ENCODE results near the gene TMOD1.
"Not testable (repeated sequence)": the region's sequence is repeated elsewhere in the genome, so short reads cannot be mapped to it uniquely, and the experiment has no call there.

Gene TMOD1

DNA sequence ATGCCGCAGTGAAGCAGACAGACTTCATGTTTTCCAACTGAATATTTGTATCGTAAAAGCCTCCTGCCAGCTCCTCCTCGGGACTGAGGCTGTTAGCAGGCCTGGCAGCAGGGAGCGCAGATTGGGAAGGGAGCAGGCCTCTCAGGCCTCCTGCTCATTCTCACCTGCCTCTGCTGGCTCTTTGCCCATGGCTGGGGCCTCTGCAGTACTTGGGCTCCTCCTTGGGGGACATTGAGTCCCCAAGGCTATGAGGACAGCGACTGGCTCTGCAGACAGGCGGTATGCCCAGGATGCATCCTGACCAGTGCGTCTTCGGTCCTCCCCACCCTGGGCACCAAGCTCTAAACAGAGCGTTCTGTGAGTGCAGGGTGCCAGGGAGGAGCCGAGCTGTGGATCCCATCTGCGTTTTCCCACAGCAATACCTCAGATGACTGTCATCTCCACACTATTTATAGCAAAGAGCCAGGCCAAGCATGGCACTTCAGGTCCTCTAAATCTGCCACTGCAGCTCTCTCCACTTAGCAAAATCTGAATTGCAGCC lies 93.0 kb downstream of the TMOD1 start:
- no peak for DNase-seq (ENCODE audit: low spot score)

GRCh38 chr9:97596906-97597305 lies 95.4 kb downstream of the TMOD1 start:
- no peak for DNase-seq (ENCODE audit: low spot score)

DNA sequence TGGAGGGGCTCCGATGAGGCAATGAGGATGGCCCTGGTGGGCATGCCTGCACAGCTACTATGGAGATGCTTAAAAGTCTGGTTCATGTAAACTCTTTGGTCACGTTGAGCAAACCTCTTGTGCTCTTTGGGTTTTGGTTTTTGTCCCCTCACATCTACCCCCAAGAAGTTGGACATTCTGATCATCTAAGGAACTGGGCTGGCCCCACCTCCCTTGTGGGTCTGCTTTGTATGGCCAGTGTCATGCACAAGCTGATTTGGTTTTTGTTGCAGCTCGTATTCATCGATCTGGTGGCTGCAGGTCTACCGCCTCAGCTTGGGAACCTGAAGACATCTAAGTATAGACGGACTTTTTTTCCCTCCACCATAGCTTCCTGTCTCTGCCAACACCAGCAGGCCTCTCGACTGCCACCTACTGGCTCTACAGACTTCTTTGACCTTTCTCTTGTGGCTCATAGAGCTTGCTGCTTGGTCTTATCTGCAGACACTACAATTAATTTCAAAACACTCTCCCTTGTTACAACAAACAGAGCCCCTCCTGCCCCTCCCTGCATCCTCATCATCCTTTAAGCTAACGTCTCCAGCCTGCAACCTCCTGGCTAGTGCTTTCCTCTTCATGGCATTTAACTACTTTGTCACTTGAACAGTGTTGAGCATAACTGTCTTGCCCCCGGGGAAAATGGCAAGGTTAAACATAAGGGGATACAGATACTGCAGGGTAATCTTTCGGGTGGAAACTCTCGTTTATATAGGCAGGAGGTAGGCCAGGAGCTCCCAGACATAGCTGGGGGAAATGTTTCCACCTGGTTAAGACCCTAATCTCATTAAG lies 97.2 kb downstream of the TMOD1 start:
- DNase-seq (ENCODE audit: low spot score) = peak; percentile 79

DNA sequence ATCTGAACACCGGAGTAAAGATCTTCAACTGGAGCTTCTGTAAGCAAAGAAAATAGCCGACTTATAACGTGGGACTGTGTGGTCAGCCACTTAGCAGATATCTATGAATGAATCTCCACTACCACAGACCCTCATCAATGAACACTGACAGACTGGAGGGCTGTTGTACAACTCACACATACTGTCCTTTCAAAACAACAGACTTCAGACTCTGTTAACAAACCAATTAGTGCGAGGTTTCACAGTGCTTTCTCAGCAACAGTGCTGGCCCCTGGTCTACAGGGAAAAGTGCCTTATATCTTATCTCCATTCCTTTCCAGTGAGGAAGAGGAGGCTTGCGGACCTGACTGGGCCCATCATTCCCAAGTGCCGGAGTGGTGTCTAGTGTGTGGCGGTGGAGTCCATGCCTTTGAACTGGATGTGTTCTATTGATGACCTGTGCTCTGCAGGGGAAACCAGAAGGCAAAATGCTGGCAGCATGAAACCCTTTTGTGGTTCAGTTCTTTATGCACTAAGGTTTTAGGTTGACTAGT lies 97.9 kb downstream of the TMOD1 start:
- DNase-seq (ENCODE audit: low spot score) = no peak

DNA sequence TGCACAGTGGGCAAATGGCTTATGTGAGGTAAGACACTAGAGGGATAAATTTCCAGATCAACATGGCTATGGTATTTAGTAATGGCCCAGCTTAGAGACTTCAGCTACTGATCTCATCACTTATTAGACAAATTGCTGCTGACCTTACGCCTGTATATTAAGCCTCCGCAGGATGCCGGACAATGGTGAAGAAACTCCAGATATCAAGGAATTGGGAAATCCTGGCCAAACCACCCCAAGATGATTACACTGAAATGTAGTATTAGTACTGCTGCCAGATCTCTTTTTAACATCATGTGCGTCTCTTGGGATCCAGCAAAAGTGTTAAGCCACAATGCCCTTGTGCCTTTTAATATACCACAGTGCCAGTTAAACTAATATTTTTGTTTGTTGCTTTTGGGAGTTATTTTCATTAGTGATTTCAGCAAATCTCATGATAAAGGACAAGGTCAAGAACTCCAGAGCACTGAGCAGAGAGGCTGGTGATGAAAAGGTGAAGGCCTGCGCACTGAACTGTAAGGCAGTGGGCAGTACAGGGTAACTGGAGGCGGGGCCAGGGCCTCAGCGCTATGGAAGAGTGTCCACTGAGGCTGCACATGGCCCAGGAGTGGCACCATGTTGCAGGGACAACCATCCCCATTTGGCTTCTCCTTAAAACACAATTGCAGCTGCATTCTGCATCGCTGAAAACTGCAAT lies 99.2 kb downstream of the TMOD1 start:
- DNase-seq (ENCODE audit: low spot score) = no peak

DNA sequence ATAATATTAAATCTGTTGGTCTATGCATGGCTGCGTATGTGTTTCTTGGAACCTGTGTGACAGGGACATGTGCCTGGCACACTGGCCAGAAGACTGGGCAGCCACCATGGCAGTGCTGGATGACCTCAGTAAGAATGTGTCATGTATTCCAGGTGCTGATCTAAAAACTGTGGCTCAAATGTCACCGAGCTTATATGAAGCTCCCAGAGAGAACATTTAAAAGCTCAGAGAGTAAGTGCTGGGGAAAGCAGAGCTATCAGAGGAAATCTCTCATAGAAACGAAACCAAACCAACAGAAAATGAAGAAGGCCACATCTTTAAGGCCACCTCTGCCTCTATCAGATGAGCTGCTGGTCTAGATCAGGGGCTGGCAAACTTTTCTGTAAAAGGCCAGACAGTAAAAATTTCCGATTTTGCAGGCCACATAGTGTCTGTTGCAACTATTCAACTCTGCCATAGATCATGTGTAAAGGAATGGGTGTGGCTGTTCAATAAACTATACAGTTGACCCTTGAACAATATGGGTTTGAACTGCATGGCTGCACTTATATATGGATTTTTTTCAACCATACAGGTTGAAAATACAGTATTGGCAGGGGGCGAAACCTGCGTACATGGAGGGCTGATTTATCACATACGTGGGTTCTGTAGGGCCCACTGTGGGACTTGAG lies 99.9 kb downstream of the TMOD1 start:
- DNase-seq (ENCODE audit: low spot score) = no peak

- DNase-seq (ENCODE audit: low spot score) = no peak
These were observed 101.0 kb downstream of the TMOD1 start for GRCh38 chr9:97602430-97602829.

GRCh38 chr9:97604901-97605645 lies 103.6 kb downstream of the TMOD1 start:
- no peak for DNase-seq (ENCODE audit: low spot score)

- DNase-seq (ENCODE audit: low spot score) = peak; percentile 58
These were observed 114.1 kb downstream of the TMOD1 start for GRCh38 chr9:97615439-97616072.

GRCh38 chr9:97617939-97618416 lies 116.5 kb downstream of the TMOD1 start:
- DNase-seq (ENCODE audit: low spot score) = peak; percentile 39

GRCh38 chr9:97620063-97620462 lies 118.6 kb downstream of the TMOD1 start:
- DNase-seq (ENCODE audit: low spot score) = not testable (repeated sequence)

GRCh38 chr9:97622483-97622882 lies 121.0 kb downstream of the TMOD1 start:
- not testable (repeated sequence) for DNase-seq (ENCODE audit: low spot score)

DNA sequence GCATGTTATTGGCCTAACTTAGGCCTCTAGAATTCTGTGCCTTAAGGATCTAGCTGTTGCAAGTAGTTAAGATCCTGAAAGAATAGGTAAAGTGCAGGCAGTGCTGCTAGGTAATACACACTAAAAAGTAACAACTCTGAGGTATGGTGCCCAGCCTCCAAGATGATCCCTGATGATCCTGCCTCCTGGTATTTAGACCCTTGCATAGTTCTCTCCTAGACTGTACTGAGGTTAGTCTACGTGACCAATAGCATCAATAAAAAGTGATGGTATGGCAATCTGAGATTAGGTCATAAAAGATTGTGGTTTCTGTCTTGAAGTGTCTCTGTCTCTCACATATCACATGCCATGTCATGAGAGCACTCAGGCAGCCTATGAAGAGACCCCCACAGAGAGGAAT lies 122.5 kb downstream of the TMOD1 start:
- no peak for DNase-seq (ENCODE audit: low spot score)

DNA sequence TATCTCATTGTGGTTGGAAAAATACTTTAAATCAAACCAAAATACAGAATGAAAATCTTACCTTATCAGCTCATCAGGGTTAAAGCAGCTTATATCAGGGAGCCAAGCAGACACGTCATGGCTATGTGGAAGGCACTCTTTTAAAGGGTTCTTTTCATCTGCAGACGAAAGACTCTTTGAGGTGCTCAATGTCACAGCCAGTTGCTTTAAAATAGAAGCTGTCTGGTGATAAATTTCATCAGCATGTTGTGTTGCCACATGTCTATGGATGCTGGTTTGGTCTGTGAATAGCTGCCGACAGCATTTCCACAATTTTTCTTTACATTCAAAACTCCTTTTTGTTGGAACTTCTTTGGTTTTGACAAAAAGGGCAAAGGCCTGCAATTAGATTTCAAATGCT lies 124.2 kb downstream of the TMOD1 start:
- DNase-seq (ENCODE audit: low spot score) = no peak

DNA sequence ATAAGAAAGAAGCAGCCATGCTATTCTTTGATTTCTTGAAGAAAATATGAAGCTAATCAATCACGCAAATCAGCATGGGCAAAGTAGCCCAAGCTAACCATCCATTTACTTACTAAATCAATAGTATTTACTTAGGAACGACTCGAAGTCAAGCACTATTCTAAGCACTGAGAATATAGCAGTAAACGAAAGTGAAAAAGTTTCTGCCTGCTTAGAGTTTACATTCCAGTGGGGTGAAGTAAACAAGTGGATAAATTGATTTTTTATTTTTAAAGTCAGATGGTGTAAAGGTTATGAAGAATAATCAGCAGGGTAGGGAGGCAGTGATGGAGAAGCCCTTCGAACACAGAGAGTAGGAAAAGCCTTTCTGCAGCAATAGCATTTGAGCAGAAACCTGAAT lies 126.2 kb downstream of the TMOD1 start:
- no peak for DNase-seq (ENCODE audit: low spot score)

DNA sequence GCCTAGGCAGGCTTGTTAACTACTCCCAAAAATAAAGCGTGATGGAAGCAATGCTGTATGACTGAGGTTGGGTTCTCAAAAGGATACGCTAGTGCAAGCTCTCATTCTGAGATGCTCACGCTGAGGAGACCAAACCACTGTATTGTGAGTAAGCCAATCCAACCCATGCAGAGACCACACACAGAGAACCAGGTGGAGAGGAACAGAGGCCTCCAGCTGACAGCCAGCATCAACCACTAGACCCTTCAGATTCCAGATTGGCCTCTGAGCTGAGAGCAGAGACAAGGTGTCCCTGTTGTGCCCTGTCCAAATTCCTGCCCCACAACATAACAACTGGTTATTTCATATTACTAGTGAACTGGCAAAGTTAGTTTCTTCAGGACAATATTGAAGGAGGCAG lies 127.2 kb downstream of the TMOD1 start:
- no peak for DNase-seq (ENCODE audit: low spot score)

GRCh38 chr9:97629156-97629555 lies 127.7 kb downstream of the TMOD1 start:
- no peak for DNase-seq (ENCODE audit: low spot score)

- DNase-seq (ENCODE audit: low spot score) = no peak
These were observed 129.1 kb downstream of the TMOD1 start for GRCh38 chr9:97630591-97630990.

DNA sequence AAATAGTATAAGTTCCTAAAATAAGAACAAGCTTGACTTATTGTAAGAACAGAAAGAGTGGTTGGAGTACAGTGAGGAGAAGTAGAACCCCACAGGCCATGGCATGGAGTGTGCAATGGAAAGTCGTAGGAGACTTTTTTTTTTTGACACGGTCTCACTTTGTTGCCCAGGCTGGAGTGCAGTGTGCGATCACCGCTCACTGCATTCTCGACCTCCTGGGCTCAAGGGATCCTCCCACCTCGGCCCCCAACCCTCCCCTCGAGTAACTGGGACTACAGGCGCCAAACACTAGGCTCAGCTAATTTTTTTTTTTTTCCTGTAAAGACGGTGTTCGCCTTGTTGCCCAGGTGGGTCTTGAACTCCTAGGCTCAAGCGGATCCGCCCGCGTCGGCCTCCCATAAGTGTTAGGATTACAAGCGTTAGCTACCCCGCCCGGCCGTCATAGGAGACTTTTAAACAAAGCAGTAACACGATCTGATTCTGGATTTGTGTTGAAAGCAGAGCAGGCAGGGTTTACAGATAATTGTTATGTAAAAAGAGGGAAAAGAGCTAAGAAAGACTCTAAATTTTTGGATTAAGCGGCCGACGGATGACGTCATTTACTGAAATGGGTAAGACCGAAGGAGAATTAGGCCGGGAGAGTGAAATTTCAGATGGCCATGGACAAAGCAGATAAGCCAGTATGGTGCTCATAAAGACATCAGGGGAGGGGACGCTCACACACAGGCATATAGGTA lies 130.9 kb downstream of the TMOD1 start:
- DNase-seq (ENCODE audit: low spot score) = no peak
